Measurements from ENCODE around the gene MRNIP.
"Not testable (repeated sequence)": the region's sequence is repeated elsewhere in the genome, so short reads cannot be mapped to it uniquely, and the experiment has no call there.

MRNIP gene

GRCh38 chr5:179840766-179841165 is 17.9 kb downstream of the MRNIP start:
- DNase-seq (ENCODE audit: low read depth in 2 of 3, low spot score in 2 of 3), result no peak

GRCh38 chr5:179840321-179840720 is 18.3 kb downstream of the MRNIP start:
- no peak for DNase-seq (ENCODE audit: low read depth in 2 of 3, low spot score in 2 of 3)

GRCh38 chr5:179839328-179840256 is 19.0 kb downstream of the MRNIP start:
- DNase-seq (ENCODE audit: low read depth in 2 of 3, low spot score in 2 of 3), result no peak

GRCh38 chr5:179837076-179838011 is 21.3 kb downstream of the MRNIP start:
- no peak for DNase-seq (ENCODE audit: low read depth in 2 of 3, low spot score in 2 of 3)

GRCh38 chr5:179836225-179837019 is 22.2 kb downstream of the MRNIP start:
- DNase-seq (ENCODE audit: low read depth in 2 of 3, low spot score in 2 of 3), result no peak

GRCh38 chr5:179834871-179835270 is 23.7 kb downstream of the MRNIP start:
- not testable (repeated sequence) for DNase-seq (ENCODE audit: low read depth in 2 of 3, low spot score in 2 of 3)

GRCh38 chr5:179834120-179834519 is 24.5 kb downstream of the MRNIP start:
- no peak for DNase-seq (ENCODE audit: low read depth in 2 of 3, low spot score in 2 of 3)

- DNase-seq (ENCODE audit: low read depth in 2 of 3, low spot score in 2 of 3), result no peak
Observed at GRCh38 chr5:179833709-179834070, 24.9 kb downstream of the MRNIP start.

GRCh38 chr5:179833056-179833708 is 25.4 kb downstream of the MRNIP start:
- no peak for DNase-seq (ENCODE audit: low read depth in 2 of 3, low spot score in 2 of 3)

- DNase-seq (ENCODE audit: low read depth in 2 of 3, low spot score in 2 of 3), result no peak
Observed at GRCh38 chr5:179832039-179832745, 26.4 kb downstream of the MRNIP start.

GRCh38 chr5:179830818-179831468 is 27.7 kb downstream of the MRNIP start:
- DNase-seq (ENCODE audit: low read depth in 2 of 3, low spot score in 2 of 3), result no peak

- DNase-seq (ENCODE audit: low read depth in 2 of 3, low spot score in 2 of 3), result no peak
Observed at GRCh38 chr5:179829732-179830435, 28.7 kb downstream of the MRNIP start.

GRCh38 chr5:179828756-179829421 is 29.7 kb downstream of the MRNIP start:
- DNase-seq (ENCODE audit: low read depth in 2 of 3, low spot score in 2 of 3), result no peak

GRCh38 chr5:179827680-179828079 is 30.9 kb downstream of the MRNIP start:
- no peak for DNase-seq (ENCODE audit: low read depth in 2 of 3, low spot score in 2 of 3)

- no peak for DNase-seq (ENCODE audit: low read depth in 2 of 3, low spot score in 2 of 3)
Observed at GRCh38 chr5:179825655-179826182, 32.9 kb downstream of the MRNIP start.

GRCh38 chr5:179824745-179825112 is 33.9 kb downstream of the MRNIP start:
- no peak for DNase-seq (ENCODE audit: low read depth in 2 of 3, low spot score in 2 of 3)

- DNase-seq (ENCODE audit: low read depth in 2 of 3, low spot score in 2 of 3), result no peak
Observed at GRCh38 chr5:179823937-179824744, 34.5 kb downstream of the MRNIP start.

Measured in activated CD8-positive, alpha-beta memory T cell treated with anti-CD3 and anti-CD28 coated beads for 48 hours (primary cell).